ENCODE data around the gene INAVA. TPM values are rescaled to one million over a fixed set of nuclear protein-coding genes. Genes with fewer than 3 reads are reported as not detected.

The INAVA gene
- total RNA-seq, 6 donors from 2014 or later = 8.9 to 21.0 (median 16.3) TPM

DNA sequence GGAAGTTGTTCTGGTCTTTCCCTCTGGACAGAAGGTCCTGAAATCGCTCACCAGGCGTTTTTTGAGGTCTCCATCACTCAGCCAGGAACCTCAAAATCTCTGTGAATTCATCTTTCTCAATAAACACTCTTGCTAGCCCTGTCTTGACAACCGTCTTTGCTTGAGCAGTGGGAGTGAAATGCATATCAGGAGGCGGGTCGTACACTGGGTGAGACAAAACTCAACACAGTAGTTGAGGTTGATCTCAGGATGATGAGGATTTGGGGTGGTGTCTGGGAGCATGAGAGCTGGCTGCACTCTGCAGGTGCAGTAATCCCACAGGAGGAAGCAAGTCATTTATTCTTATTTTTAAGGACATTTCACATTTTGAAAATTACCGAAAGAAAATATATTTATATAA lies 20.0 kb upstream of the INAVA start:
- TF ChIP-seq POLR2A (IDR thresholded peaks at IDR 0.05) = no peak
- no peak for TF ChIP-seq EP300 (IDR thresholded peaks at IDR 0.05)
- TF ChIP-seq, protein P1, sequence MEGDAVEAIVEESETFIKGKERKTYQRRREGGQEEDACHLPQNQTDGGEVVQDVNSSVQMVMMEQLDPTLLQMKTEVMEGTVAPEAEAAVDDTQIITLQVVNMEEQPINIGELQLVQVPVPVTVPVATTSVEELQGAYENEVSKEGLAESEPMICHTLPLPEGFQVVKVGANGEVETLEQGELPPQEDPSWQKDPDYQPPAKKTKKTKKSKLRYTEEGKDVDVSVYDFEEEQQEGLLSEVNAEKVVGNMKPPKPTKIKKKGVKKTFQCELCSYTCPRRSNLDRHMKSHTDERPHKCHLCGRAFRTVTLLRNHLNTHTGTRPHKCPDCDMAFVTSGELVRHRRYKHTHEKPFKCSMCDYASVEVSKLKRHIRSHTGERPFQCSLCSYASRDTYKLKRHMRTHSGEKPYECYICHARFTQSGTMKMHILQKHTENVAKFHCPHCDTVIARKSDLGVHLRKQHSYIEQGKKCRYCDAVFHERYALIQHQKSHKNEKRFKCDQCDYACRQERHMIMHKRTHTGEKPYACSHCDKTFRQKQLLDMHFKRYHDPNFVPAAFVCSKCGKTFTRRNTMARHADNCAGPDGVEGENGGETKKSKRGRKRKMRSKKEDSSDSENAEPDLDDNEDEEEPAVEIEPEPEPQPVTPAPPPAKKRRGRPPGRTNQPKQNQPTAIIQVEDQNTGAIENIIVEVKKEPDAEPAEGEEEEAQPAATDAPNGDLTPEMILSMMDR (IDR thresholded peaks at IDR 0.05) = no peak
- TF ChIP-seq POLR2AphosphoS5 (IDR thresholded peaks at IDR 0.05) = no peak
- DNase-seq (no peak), ATAC-seq (ENCODE audit: low FRiP score in 2 of 2) (no peak)
- H3K9me3 ChIP-seq = no peaks in the 10 kb centered on the region
- no peaks in the 10 kb centered on the region for H3K36me3 ChIP-seq
- WGBS, 2 donors = 82 to 90% methylated on average over 6 of the region's 6 CpGs
- H3K4me3 ChIP-seq = no peak overlapping the region
- H3K4me1 ChIP-seq = peaks cover 12 to 16% (median 13%) of the 10 kb centered on the region in 4 donors
- H3K27ac ChIP-seq = no peak overlapping the region
- H3K27me3 ChIP-seq = peaks cover 0 to 19% (median 11%) of the 10 kb centered on the region in 4 donors

DNA sequence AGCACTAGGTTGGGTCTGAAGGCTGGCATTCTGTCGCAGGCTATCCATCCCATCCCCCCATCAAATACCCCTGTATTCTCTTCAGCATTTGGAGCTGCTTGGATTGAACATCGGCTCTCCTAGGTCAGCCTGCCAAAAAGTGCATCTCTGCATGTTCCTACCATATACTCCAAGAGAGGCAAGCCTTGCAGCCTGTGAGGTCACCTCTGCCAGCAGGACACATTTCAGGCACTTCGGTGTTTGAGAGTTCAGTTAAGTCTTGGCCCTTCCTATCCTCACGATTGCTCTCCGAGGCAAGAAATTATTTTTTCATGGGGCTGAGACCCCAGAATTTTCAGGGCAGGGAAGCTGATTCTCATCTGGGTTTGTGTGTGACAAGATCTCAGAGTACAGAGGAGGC lies 19.3 kb upstream of the INAVA start:
- Histone ChIP-seq H3K27me3 (peaks cover 0 to 19% (median 11%) of the 10 kb centered on the region in 4 donors), H3K4me3 (no peak overlapping the region), H3K36me3 (no peaks in the 10 kb centered on the region), H3K9me3 (no peaks in the 10 kb centered on the region), H3K27ac (no peak overlapping the region), H3K4me1 (peaks cover 12 to 16% (median 13%) of the 10 kb centered on the region in 4 donors)
- DNase-seq (no peak), ATAC-seq (ENCODE audit: low FRiP score in 2 of 2) (no peak)
- 90 to 92% methylated on average over 4 to 5 of the region's 5 CpGs for WGBS, 2 donors
- TF ChIP-seq POLR2A (IDR thresholded peaks at IDR 0.05) (no peak), POLR2AphosphoS5 (IDR thresholded peaks at IDR 0.05) (no peak), EP300 (IDR thresholded peaks at IDR 0.05) (no peak)
- TF ChIP-seq, protein P1 (IDR thresholded peaks at IDR 0.05) = no peak

DNA sequence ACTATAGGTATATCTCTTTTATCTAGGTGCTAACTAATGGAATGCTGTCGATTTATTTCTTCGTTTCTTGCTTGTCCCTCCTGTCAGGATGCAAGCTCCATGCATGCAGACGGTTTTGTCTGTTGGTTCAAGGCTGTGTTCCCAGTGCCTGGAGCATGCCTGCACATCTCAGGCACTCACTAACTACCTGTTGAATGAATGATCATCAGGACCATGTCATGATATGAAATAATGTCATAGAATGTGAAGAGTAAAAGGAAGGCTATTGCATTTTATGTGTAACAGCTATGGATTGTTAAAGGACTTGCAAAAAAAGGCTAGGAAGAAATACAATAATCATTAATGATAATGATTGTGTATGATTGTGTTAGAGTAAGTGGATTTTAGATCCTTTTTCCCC lies 17.7 kb upstream of the INAVA start:
- 88 to 96% methylated on average over 3 of the region's 3 CpGs for WGBS, 2 donors
- H3K27me3 ChIP-seq = peaks cover 0 to 19% (median 11%) of the 10 kb centered on the region in 4 donors
- H3K27ac ChIP-seq = no peak overlapping the region
- DNase-seq (no peak), ATAC-seq (ENCODE audit: low FRiP score in 2 of 2) (no peak)
- no peaks in the 10 kb centered on the region for H3K36me3 ChIP-seq
- H3K9me3 ChIP-seq = no peaks in the 10 kb centered on the region
- no peak overlapping the region for H3K4me3 ChIP-seq
- TF ChIP-seq POLR2A (IDR thresholded peaks at IDR 0.05) (no peak), EP300 (IDR thresholded peaks at IDR 0.05) (no peak), POLR2AphosphoS5 (IDR thresholded peaks at IDR 0.05) (no peak)
- TF ChIP-seq, protein P1 (IDR thresholded peaks at IDR 0.05) = no peak
- H3K4me1 ChIP-seq = peaks cover 12 to 16% (median 13%) of the 10 kb centered on the region in 4 donors

DNA sequence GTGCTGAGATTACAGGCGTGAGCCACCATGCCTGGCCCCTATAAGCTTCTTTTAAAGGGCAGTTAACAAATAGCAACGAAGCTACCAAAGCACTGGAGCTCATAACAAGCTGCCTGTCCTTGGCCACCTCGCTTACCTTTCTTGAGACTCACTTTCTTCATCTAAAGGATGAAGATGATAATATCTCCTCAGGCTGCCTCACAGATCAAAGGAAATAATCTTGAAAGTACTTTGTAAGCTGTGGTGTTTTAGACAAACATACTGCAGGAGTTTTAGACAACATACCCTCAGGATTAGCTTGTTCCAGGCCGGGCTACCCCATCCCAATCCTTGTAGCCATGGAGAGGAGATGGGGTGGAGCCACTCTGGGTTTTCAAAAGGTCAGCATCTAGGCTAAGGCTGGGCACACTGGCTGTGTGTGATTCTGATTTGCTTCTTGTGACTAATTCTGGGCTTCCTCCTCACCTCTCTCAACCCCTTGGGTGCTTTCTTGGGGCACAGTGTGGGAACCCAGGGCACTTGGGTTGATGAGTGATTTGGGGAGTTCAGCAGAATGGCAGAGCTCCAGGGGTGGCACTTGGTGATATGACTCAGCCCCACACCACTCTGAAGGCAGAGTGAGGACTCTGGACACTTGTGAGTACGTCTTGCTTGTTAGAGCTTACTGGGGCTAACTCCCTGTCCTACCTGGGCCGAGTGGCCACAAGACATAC lies 16.7 kb upstream of the INAVA start:
- ATAC-seq (ENCODE audit: low FRiP score in 2 of 2) (no peak), DNase-seq (no peak)
- H3K36me3 ChIP-seq = no peaks in the 10 kb centered on the region
- TF ChIP-seq EP300 (IDR thresholded peaks at IDR 0.05) (no peak), POLR2AphosphoS5 (IDR thresholded peaks at IDR 0.05) (no peak), POLR2A (IDR thresholded peaks at IDR 0.05) (no peak)
- TF ChIP-seq, protein P1 (IDR thresholded peaks at IDR 0.05) = no peak
- peaks cover 9 to 11% (median 10%) of the 10 kb centered on the region in 4 donors for H3K4me1 ChIP-seq
- 64 to 83% methylated on average over 6 of the region's 6 CpGs for WGBS, 2 donors
- no peaks in the 10 kb centered on the region for H3K9me3 ChIP-seq
- peaks cover 0 to 12% (median 7%) of the 10 kb centered on the region in 4 donors for H3K27me3 ChIP-seq
- H3K4me3 ChIP-seq = no peak overlapping the region
- H3K27ac ChIP-seq = no peak overlapping the region

DNA sequence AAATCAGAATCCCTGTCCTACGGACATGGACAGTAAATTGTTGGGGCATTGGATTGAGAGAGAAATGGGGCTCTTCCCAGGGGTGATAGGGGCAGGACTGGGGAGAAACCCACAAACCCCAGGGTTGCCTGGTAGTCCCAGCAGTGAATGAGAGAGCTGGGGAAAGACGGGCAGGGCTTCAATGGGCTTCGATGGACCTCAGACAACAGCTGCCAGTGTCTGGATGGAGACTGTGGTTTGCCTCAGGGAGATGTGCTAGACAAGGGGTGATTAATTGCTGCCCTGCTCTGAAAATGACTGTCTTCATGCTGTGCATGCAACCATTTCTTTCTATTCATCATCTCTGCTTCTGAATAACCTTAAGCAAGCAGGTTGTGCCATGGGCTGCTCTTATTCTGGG lies 14.5 kb upstream of the INAVA start:
- DNase-seq (no peak), ATAC-seq (ENCODE audit: low FRiP score in 2 of 2) (no peak)
- Histone ChIP-seq H3K9me3 (no peaks in the 10 kb centered on the region), H3K27ac (no peak overlapping the region), H3K4me3 (no peak overlapping the region), H3K27me3 (no peaks in the 10 kb centered on the region), H3K4me1 (no peaks in the 10 kb centered on the region), H3K36me3 (no peaks in the 10 kb centered on the region)
- no peak for TF ChIP-seq POLR2AphosphoS5 (IDR thresholded peaks at IDR 0.05)
- no peak for TF ChIP-seq EP300 (IDR thresholded peaks at IDR 0.05)
- TF ChIP-seq, protein P1 (IDR thresholded peaks at IDR 0.05) = no peak
- no peak for TF ChIP-seq POLR2A (IDR thresholded peaks at IDR 0.05)
- WGBS, 2 donors = 66 to 85% methylated on average over 3 of the region's 3 CpGs

Measured in upper lobe of left lung (tissue), 6 donors.